Activated B cell treated with CpG ODN at 0.5 μM for 24 hours (primary cell): Measurements from ENCODE around the gene CYTH2. TPM values are rescaled to one million over a fixed set of nuclear protein-coding genes. Genes with fewer than 3 reads are reported as not detected.

Source experiments
- ATAC-seq: fragments of 200-7000 bp; cut with Tn5 transposase; one replicate; pipeline ENCODE4 v1.10.0; 2021; ENCODE audit warnings: low read depth, mild to moderate bottlenecking, moderate library complexity
- CTCF ChIA-PET: fragments of 350-600 bp; sonication (Branson Sonifier 250); formaldehyde crosslinking; loops from one replicate; lab custom pipeline; 2021; ENCODE audit warnings: antibody characterized with exemption; lab: Charles Lee
- POLR2A ChIA-PET: fragments of 350-600 bp; sonication (Branson Sonifier 250); formaldehyde crosslinking; loops from one replicate; lab custom pipeline; 2021; ENCODE audit warnings: antibody characterized with exemption; lab: Charles Lee
- DNase-seq: peaks from one replicate; pipeline ENCODE4 v3.0.0; 2022
- H3K27ac Mint-ChIP-seq: one replicate; pipeline ENCODE4 v1.8.0; 2020; ENCODE audit warnings: mixed read lengths
- H3K27me3 Mint-ChIP-seq: one replicate; pipeline ENCODE4 v1.8.0; 2021; ENCODE audit warnings: mixed read lengths
- H3K36me3 Mint-ChIP-seq: one replicate; pipeline ENCODE4 v1.8.0; 2021; ENCODE audit warnings: low read depth, mixed read lengths
- H3K4me1 Mint-ChIP-seq: one replicate; pipeline ENCODE4 v1.8.0; 2021; ENCODE audit warnings: mixed read lengths
- H3K4me3 Mint-ChIP-seq: one replicate; pipeline ENCODE4 v1.8.0; 2020; ENCODE audit warnings: mild to moderate bottlenecking, mixed read lengths
- H3K9me3 Mint-ChIP-seq: one replicate; pipeline ENCODE4 v1.8.0; 2020; ENCODE audit warnings: mixed read lengths
- intact Hi-C: fragments of 100-400 bp; cut with micrococcal nuclease; formaldehyde crosslinking; loops from one replicate; pipeline ENCODE4 v1.15.1; 2024
- total RNA-seq: library from RNA; stranded (reverse); gene quantifications from 2 replicates; pipeline ENCODE4 v1.2.3, GENCODE V29; 2022
- TF ChIP-seq, protein P1 (sequence below): fragments of 200-600 bp; IDR thresholded peaks from one replicate; pipeline ENCODE4 v1.8.0; 2022; ENCODE audit warnings: antibody characterized with exemption, mild to moderate bottlenecking

Gene CYTH2
- total RNA-seq, 1 donor from 2014 or later, result 35.6 TPM

DNA sequence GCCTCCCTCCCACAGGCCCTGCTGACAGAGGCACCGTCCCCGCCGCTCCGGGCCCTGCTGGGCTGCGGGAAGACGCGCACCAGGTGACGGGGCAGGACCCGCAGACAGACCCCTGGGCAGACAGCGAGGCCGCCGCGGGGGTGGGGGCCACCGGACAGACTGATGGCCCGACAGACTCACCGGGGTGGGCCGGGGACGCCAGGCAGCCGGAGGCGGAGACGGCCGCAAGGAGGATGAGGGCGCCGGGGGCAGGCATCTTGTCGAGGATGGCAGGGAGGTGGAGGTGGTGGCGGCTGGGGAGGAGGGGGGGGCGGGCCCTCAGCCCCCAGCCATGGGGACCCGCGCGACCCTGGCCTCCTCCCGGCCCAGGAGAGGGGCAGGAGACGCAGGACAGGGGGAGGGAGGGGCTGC lies 42.2 kb downstream of the CYTH2 start:
- Mint-ChIP-seq H3K4me3 (no peak overlapping the region), H3K27ac (no peak overlapping the region)
- TF ChIP-seq, protein P1, sequence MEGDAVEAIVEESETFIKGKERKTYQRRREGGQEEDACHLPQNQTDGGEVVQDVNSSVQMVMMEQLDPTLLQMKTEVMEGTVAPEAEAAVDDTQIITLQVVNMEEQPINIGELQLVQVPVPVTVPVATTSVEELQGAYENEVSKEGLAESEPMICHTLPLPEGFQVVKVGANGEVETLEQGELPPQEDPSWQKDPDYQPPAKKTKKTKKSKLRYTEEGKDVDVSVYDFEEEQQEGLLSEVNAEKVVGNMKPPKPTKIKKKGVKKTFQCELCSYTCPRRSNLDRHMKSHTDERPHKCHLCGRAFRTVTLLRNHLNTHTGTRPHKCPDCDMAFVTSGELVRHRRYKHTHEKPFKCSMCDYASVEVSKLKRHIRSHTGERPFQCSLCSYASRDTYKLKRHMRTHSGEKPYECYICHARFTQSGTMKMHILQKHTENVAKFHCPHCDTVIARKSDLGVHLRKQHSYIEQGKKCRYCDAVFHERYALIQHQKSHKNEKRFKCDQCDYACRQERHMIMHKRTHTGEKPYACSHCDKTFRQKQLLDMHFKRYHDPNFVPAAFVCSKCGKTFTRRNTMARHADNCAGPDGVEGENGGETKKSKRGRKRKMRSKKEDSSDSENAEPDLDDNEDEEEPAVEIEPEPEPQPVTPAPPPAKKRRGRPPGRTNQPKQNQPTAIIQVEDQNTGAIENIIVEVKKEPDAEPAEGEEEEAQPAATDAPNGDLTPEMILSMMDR, result no peak

DNA sequence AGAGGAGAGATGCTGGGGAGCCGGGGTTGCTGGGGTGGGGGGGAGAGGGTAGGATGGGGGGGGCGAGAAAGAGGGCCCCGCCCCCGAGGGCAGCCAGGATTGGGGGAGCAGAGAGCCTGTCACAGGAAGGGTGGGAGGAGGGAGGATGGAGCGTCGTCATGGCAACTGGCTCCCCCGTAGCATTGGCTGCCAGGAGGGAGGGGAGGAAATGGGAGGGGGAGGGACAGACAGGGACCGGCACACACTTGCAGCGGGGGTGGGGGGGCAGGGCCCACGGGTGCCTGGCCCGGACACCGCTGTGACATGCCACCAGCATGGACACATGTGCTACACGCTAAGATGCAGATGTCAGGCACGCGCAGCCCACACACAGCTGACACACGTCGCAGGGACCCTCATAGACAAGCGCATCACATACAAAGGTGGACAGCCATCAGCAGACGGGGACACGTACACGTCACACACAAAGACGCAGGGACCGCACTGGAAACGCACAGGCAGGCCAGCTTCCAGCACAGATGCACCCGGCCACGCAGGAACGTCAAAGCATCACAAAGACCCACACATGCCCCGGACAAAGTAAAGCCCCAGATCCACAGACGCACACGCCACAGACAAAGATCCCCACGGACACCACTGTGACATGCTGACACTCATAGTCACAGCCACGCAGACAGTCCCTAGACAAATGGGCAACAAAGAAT lies 42.8 kb downstream of the CYTH2 start, which contains the start of gene LMTK3:
LMTK3 (minus strand) TSS at position 36 of the 704 bp plus-strand sequence. CDS start 259 bp downstream, outside the sequence.
- CTCF ChIA-PET, result no interaction called here
- no peak for ATAC-seq

More for the DNA sequence above, 42.2 kb downstream of the CYTH2 start:
- intact Hi-C loops, result loop anchor here (5.0 to 10.0 kb wide), 4 partner anchors 119 to 323 kb away; partner anchors contain the start of genes CARD8, GRIN2D, HSD17B14 and IZUMO1
- no peaks in the 10 kb centered on the region for H3K36me3 Mint-ChIP-seq
- H3K4me1 Mint-ChIP-seq, result peaks cover 17% of the 10 kb centered on the region
- H3K27me3 Mint-ChIP-seq, result peaks cover 2% of the 10 kb centered on the region
- ATAC-seq, result no peak
- POLR2A ChIA-PET, result interaction anchor here (0.6 to 0.9 kb wide), 4 partner anchors 18 to 461 kb away, joined by 3 to 6 read pairs (median 3); partner anchors contain the start of genes RPL18 and SPHK2
- no peak for DNase-seq
- no peaks in the 10 kb centered on the region for H3K9me3 Mint-ChIP-seq
- CTCF ChIA-PET, result no interaction called here

DNA sequence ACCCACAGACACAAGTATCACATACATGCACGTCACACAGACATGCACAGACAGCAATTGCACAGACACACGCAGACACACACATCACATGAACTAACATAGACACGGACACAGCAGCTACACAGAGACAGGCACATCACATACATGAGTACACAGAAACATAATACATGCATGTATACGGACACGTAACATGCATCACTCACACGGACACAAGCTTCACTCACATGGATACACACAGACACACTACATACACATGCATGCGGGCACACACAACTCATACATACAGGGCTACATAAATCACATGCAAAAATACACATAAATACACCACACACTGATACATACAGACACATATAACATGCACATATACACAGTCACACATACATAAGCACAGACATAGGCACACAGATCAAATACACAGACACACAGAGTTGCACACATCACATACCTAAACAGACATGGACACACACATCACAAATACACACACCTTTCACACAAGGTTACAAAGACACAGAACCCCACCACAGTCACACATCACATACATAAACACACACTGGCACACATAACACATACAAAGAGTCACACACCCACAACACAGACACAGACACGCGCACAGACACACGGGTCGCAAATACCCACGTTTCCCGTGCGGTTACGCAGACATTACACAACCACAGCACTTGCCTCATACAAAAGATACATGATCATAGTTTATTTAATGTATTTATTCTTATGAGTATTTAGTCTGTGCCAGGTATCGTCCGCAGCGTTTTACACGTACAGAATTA lies 43.5 kb downstream of the CYTH2 start:
- CTCF ChIA-PET, result interaction anchor here (1.3 kb wide), 1 partner anchor 23 kb away, joined by 3 read pairs; no protein-coding TSS in a partner anchor
- intact Hi-C loops, result loop anchor here (1.0 to 10.0 kb wide), 7 partner anchors 10 to 342 kb away; partner anchors contain the start of genes CARD8, GRIN2D, HSD17B14 and IZUMO1
- peaks cover 2% of the 10 kb centered on the region for H3K27me3 Mint-ChIP-seq
- H3K27ac Mint-ChIP-seq, result no peak overlapping the region
- no peaks in the 10 kb centered on the region for H3K36me3 Mint-ChIP-seq
- POLR2A ChIA-PET, result interaction anchor here (0.8 kb wide), 1 partner anchor 10 kb away, joined by 3 read pairs; no protein-coding TSS in a partner anchor
- peaks cover 17% of the 10 kb centered on the region for H3K4me1 Mint-ChIP-seq
- TF ChIP-seq, protein P1, result no peak
- no peak for DNase-seq
- no peak for ATAC-seq
- no peak overlapping the region for H3K4me3 Mint-ChIP-seq
- H3K9me3 Mint-ChIP-seq, result no peaks in the 10 kb centered on the region

More for the DNA sequence above, 42.8 kb downstream of the CYTH2 start, which contains the start of gene LMTK3:
- Mint-ChIP-seq H3K9me3 (no peaks in the 10 kb centered on the region), H3K36me3 (no peaks in the 10 kb centered on the region), H3K27ac (peak within 1 kb of the TSS; percentile 31), H3K27me3 (peaks cover 2% of the 10 kb centered on the region), H3K4me1 (peaks cover 17% of the 10 kb centered on the region), H3K4me3 (peak within 1 kb of the TSS; percentile 71)
- TF ChIP-seq, protein P1, result no peak
- no peak for DNase-seq
- POLR2A ChIA-PET, result no interaction called here
- intact Hi-C loops, result loop anchor here (5.0 to 10.0 kb wide), 4 partner anchors 120 to 323 kb away; partner anchors contain the start of genes CARD8, GRIN2D, HSD17B14 and IZUMO1

DNA sequence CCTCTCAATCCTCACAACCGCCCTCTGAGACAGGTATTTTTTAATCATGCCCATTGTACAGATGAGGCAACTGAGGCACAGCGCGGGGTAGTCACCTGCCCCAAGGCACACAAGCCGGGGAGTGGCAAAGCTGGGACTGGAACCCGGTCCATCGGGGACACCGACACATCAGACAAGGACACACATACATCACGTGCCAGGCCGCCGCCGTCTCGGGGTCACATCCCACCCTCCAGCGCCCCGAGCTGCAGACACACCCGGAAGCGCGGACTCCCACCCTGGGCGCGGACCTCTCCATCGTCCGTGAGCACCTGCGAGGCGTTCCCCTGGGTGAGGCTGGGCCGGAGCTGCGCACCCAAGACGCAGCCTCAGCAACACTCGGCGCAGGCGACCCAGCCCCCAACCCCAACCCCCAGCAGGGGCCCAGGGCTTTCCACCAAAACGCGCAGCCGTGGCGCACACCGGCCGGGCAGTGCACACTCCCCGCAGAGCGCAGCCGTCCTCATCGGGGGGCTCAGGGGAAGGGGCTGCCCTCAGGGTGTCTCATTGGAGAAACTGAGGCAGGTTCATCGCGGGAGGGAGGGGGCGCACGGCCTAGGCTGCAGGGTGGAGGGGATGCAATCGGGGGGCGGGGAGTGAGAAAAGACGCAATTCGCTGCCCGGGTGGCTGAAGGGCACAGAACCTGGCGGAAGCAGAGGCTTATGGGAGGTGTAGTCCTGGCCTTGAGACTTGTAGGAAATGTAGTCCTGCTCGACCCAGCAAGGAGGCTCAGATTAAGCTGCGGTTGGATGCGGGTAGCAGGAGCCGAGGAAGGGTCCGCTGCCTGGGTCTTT lies 44.3 kb downstream of the CYTH2 start:
- DNase-seq, result peak; percentile 51
- no peaks in the 10 kb centered on the region for H3K36me3 Mint-ChIP-seq
- no peak overlapping the region for H3K4me3 Mint-ChIP-seq
- no peaks in the 10 kb centered on the region for H3K9me3 Mint-ChIP-seq
- peaks cover 2% of the 10 kb centered on the region for H3K27me3 Mint-ChIP-seq
- intact Hi-C loops, result loop anchor here (1.0 to 10.0 kb wide), 7 partner anchors 11 to 343 kb away; partner anchors contain the start of genes CARD8, GRIN2D, HSD17B14 and IZUMO1
- ATAC-seq, result peak; percentile 90
- H3K27ac Mint-ChIP-seq, result peak overlapping the region; percentile 69
- peaks cover 17% of the 10 kb centered on the region for H3K4me1 Mint-ChIP-seq
- CTCF ChIA-PET, result interaction anchor here (0.6 to 1.3 kb wide), 2 partner anchors 24 to 179 kb away, joined by 3 to 5 read pairs; no protein-coding TSS in a partner anchor
- POLR2A ChIA-PET, result interaction anchor here (0.5 to 1.1 kb wide), 6 partner anchors 11 to 637 kb away, joined by 3 to 6 read pairs (median 4); partner anchors contain the start of genes RPL18 and SPHK2
- TF ChIP-seq, protein P1, result no peak
